ENCODE measurements around the gene PML.

DNA sequence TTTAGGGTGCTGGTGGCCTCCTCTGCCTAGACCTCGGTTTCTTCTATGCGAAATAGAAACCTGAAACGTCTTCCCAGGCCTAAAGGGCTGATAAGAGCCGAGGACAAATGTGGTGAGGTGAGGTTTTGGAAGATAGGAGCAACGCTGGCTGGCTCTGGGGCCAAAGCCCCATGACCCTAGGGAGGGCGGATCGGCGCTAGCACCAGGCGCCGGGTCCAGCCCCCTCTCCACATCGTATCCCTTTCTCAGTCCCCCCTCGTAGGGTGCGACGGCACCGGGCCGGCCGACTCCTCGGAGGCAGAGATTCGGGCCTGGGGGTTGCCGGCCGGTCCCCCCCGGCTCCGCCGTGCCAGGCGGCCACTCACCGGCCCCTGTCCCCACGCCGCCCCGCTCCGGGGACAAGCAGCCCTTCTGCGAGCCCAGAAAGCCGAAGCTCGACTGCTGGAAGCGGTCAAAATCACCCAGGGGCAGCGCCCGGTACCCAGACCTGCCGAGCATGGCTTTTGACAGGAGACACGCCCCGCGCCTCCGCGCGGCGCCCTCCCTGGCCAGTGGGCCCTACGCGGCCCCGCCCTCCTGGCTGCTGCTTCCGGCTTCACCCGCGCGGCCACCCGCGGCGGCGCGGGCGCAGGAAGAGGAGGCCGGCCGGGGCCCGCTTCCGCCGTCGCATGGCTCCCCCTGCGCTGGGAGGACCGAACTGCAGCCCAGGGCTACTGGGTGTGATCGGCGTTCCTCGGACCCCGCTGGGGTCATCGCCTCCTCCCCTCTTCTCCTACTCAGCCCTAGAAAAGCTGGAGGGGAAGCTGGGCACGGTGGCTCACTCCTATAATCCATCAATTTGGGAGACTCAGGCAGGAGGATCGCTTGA lies 2.6 kb upstream of the PML start, which contains the start of gene STOML1:
- TF ChIP-seq, protein P1, sequence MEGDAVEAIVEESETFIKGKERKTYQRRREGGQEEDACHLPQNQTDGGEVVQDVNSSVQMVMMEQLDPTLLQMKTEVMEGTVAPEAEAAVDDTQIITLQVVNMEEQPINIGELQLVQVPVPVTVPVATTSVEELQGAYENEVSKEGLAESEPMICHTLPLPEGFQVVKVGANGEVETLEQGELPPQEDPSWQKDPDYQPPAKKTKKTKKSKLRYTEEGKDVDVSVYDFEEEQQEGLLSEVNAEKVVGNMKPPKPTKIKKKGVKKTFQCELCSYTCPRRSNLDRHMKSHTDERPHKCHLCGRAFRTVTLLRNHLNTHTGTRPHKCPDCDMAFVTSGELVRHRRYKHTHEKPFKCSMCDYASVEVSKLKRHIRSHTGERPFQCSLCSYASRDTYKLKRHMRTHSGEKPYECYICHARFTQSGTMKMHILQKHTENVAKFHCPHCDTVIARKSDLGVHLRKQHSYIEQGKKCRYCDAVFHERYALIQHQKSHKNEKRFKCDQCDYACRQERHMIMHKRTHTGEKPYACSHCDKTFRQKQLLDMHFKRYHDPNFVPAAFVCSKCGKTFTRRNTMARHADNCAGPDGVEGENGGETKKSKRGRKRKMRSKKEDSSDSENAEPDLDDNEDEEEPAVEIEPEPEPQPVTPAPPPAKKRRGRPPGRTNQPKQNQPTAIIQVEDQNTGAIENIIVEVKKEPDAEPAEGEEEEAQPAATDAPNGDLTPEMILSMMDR (IDR thresholded peaks at IDR 0.05), result peak; percentile 61 to 94 (median 74)
- TF ChIP-seq POLR2A (IDR thresholded peaks at IDR 0.05) (peak in 1 of 2 donors; percentile 31), POLR2AphosphoS5 (IDR thresholded peaks at IDR 0.05) (peak; percentile 47 to 84 (median 76)), EP300 (IDR thresholded peaks at IDR 0.05) (no peak)
